ENCODE results near the gene GLI2.

GLI2 gene

DNA sequence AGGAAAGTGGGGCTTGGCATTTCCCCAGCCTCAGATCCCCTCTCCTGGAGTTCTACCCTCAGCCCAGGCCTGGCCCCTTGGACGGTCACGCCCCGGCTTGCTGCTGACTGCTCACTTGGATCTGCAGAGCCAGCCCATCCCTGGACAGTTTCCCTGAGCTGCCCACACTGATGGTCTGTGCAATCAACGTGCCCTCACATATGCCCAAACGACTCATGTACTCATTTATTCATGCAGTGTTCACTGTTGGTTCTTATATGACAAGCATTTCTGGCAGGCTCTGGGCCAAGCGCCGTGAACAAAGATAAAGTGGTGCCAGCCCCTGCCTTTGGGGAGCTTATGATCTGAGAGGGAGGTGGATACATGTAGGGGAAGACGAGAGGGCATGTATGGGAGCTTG is 20.3 kb upstream of the GLI2 start:
- DNase-seq = no peak

DNA sequence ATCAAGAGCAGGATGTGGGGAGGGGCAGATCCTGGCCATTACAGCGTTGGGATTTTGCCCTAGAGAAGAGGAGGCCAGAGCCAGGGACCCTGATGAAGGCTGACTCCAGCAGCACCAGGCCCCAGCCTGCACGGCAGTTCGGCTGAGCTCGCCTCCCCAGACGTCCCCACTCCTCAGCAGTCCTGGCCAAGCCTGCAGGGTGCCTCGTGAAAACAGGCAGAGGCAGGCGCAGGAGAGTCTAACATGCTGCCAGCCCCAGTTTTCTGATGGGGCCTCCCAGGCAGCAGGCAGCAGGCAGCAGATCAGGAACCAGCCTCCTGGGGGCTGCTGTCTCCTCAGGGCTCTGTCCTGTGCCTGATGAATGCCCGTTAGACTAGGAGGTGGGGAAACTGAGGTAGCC is 19.7 kb upstream of the GLI2 start:
- no peak for DNase-seq

DNA sequence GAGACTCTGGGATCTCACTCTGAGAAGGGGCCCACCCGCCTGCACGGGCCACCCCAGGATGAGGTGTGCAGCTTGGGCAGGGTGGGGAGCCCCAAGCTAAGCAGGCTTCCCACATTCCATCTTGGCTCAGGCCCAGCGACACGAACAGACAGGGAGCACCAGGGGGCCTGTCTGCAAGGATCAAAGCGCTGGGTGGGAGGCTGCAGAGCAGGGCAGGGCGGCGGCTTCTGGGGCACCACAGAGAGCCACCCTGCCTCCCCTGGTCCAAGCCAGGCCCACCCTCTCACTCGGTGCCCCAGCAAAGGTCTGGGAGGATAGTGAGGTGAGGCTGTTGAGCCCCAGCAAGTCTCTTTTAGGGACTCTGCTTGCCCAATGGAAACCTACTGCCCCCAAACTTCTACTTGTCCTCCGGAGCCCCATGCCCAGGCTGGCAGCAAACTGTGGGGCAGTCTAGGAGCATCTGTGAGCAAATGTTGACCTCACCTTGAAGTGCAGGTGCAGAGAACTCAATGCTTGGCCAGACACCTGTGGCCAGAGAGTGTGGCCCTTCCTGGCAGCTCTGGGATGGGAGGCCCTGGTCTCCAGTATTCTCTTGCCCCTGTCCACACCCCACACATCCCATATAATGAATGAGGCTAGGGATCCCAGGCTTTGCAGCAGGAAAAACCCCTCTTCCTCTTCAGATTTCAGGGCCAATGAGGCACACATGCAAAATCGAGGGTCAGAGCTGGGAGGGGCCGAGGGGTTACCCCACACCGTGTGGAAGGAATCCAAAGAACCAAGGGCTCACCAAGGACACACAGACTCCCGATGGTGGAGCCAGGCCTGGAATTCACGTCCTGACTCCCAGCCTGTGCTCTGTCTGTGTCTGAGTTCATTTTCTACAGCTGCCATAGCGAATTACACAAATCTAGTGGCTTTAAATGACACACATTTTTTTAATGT is 18.8 kb upstream of the GLI2 start:
- no peak for DNase-seq

DNA sequence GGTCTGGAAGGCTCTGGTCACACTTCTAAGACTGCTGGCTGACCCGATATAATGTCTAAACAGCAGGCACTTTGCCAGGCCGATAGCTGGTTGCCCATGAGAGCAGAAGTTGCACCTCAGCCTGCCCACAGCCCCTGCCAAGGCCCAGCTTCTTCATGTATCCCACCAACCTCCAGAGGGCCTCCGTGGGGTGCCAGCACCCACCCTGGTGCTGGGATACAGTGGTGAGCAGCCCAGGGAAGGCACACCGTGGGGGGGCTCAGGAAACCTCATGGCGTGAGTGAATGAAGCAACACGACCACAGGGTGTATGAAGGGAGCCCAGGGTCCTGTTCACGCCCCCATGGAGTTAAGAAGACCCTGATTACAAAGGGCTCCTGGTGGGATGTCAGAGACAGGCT is 16.2 kb upstream of the GLI2 start:
- DNase-seq = no peak

GRCh38 chr2:120720231-120720630 is 15.4 kb upstream of the GLI2 start:
- DNase-seq = no peak

- DNase-seq = no peak
Measured at GRCh38 chr2:120720746-120721375, 14.8 kb upstream of the GLI2 start.

DNA sequence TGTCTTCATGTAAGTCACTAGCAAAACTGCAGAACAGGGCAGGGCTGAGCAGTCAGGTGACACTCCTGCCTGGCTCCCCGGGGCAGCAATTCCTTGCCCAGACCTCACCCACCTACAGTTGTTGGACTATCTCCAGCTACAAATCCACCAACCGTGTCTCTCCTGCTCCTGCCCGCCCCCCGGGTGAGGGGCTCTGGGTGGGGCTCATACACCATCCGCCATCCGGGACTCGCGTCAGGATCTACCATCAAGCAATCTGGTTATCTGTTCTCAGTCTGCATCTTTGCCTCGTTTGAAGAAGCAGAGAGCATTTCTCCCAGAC is 13.5 kb upstream of the GLI2 start:
- no peak for DNase-seq

DNA sequence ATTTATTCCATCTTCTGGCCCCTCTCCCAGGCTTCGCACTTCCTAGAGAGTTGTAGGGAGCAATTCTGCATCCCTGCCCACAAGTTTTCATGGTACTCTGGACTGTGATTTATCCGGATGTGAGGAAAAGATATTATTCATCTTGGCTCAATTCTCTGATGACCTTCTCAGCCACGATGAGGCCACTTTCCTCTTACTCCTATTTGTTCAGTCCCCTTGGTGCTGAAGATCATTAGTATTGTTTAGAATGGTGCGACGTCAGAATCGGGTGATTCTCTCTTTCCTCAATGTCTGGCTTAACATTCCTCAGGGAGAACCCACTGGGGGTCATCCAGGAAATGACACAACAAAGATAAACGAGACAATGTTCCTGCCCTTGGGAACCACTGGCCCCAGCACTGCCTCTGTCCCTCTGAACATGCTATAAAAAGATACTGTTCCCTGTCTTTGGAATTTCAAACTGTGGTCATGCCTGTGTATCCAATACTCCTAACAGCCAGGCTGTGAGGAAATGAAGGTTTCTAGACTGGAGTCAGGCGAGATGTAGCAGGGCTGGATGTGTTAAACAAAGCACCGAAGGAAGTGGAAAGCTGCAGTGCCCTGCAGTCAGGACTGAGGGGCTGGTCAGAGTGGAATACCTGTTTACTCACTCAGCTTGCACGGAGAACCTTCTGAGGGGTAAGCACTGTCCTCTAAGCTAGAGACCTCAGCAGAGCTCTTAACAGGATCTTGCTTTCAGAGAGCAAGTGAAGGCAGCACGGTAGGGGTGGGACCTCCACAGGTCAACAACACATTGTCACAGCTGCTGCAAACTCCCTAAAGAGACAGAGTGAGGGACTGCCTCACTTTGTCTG is 12.9 kb upstream of the GLI2 start:
- peak; percentile 78 for DNase-seq

- no peak for DNase-seq
Measured at GRCh38 chr2:120726245-120726644, 9.4 kb upstream of the GLI2 start.

DNA sequence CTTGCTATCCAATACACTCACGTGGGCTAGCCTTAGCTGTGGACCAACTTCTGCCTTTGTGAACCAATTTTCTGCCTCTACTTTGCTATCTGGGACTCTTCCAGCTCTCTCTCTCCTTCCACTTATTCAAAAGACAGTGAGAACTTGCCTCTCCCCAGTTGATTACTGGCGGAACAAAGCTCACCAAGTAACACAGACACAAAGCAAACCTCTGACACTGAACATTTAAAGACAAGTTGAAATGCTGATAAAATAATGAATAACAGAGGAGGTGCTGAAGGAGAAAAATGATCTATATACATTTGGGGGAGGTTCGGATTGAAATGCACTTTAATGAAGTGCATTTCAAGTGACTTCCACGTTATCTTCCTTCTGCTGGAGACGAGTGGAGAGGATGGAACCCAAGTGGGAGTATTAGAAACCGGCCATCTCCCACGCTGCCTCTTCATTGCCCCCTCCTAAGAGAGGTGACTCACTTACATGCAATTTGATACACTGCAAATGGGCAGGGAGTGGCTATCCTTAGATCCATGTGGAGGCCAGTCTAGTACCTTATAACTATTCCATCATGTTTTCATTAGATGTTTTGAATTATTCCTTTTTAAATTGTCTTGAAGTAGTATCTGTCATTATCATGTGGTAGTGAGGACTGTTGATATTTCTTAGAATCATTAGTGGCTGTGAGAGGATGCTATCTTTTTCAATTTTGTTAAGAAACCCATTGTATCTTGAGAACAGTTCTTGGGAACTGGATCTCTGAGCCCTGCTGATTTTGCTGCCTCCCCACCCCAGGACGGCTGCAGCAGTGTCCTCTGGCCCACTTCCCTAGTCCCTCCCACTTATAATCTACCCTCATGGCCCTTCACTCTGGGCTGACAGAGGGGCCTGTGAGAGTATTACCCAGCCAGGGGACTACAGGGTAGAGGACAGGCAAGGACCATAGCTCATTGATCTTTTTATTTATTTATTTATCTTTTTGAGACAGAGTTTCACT is 6.0 kb upstream of the GLI2 start:
- DNase-seq = peak; percentile 87

- DNase-seq = no peak
Measured at GRCh38 chr2:120731175-120731574, 4.5 kb upstream of the GLI2 start.

GRCh38 chr2:120732506-120733237 is 3.0 kb upstream of the GLI2 start:
- no peak for DNase-seq

- no peak for DNase-seq
Measured at GRCh38 chr2:120733238-120733932, 2.3 kb upstream of the GLI2 start.

GRCh38 chr2:120734930-120735651 is 577 bp upstream of the GLI2 start:
- no peak for DNase-seq

DNA sequence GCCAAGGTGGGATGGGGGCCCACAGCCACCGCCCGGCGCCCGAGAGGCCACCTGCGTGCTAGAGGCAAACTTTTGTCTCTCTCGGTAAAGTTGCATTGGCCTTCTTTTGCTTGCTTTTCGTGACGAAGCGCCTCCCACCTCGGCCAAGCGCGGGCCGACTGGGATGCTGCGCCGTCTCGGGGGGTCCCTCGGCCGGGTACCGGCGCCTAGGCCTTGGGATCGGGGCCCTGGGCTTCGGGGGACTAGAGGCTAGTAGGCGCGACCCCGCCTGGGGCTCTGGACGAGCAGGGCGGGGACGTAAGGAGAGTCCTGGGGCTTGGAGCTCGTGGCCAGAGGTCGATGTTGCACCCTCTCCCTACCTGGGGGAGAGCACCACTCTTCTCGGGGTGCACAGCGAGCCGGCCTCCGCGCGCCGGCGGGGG is 545 bp downstream of the GLI2 start:
- no peak for DNase-seq

- peak; percentile 99 for DNase-seq
Measured at GRCh38 chr2:120736624-120737339, 1.1 kb downstream of the GLI2 start.

- DNase-seq = no peak
Measured at GRCh38 chr2:120737340-120738101, 1.9 kb downstream of the GLI2 start.

- DNase-seq = no peak
Measured at GRCh38 chr2:120738117-120738516, 2.4 kb downstream of the GLI2 start.

Measured in fibroblast of upper back skin (primary cell).